HG03342 (cell line): ENCODE measurements around the gene CYBC1.
"Not testable (repeated sequence)": the region's sequence is repeated elsewhere in the genome, so short reads cannot be mapped to it uniquely, and the experiment has no call there.

Experiments used
- ATAC-seq: cut with Tn5 transposase; IDR thresholded peaks from one replicate; pipeline ENCODE4 v1.9.1; 2021; ENCODE audit warnings: mild to moderate bottlenecking, moderate library complexity; ENCODE audit not compliant: unreplicated experiment

The CYBC1 gene

DNA sequence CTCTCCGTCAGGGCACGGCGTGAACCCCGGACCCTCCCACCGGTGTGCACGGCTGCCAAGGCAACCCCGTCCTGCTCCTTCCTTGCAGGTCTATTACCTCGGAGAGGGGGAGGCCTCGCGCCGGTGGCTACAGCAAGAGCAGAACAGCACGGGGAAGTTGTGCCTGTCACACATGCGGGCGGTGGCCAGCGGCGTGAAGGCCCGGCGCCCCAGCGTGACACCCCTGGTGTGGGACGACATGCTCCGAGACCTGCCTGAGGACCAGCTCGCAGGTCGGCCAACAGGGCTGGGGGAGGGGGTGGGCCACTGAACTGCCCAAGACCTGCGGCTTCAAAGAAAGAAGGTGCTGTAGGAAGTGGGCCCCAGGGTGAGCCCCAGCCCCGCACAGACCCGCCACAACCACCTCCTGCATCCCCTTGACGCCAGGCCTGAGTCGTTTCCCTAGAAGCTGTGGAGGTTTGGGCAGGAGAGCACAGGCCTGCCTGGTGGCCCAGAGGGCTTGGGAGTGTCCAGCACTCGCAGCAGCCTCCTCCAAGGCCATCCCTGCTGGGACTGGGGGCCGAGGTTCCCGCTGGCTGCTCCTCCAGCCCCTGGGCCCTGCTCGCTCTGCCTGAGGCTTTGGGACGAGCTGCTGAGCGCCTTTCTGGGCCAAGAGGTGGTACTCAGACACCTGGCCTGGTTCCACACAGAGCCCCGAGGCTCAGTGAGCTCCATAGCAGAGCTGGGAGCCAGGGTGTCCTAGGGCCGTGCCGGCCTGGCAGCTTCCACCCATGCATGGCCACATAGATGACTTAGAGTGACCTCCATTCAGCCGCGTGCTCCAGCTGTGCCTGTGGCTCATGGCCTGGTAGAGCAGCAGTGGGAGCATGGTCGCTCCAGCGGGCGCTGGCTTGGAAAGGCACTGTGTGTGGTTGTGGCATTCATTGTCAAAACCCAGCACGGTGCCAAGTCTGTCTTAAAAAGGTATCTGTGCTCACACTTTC lies 14.7 kb downstream of the CYBC1 start:
- no peak for ATAC-seq

DNA sequence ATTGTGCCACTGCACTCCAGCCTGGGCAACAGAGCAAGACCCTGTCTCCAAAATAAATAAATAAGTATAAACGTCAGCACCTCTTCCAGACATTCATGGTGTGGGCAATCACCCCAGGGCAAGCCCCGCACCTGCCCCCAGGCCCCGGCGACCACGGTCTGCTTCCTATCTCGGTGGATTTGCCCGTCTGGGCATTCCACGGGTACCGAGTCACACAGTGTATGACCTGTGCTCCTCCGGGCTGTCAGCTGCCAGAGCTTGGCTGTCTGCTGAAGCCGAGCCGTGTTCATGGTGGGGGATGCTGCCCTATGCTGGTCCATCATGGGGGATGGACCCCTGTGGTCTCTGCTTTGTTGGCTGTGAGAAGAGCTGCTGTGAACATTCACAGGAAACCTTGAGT lies 15.4 kb downstream of the CYBC1 start:
- no peak for ATAC-seq

DNA sequence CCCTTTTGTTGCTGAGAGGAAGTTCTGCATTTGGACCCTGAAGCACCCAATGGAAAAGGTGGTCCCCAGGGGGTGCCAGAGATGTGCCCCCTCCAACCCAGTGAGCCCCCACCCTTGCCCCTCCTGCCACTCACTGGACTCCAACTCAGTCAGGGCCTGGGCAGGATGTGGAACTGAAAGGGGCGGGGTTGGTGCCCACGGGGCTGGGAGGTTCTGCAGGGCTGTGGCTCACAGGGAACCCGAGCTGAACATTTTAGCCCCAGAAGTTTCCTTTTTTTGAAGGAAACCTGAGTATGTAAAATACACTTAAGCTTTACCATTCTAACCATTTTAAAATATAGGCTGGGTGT lies 16.4 kb downstream of the CYBC1 start:
- ATAC-seq: no peak

DNA sequence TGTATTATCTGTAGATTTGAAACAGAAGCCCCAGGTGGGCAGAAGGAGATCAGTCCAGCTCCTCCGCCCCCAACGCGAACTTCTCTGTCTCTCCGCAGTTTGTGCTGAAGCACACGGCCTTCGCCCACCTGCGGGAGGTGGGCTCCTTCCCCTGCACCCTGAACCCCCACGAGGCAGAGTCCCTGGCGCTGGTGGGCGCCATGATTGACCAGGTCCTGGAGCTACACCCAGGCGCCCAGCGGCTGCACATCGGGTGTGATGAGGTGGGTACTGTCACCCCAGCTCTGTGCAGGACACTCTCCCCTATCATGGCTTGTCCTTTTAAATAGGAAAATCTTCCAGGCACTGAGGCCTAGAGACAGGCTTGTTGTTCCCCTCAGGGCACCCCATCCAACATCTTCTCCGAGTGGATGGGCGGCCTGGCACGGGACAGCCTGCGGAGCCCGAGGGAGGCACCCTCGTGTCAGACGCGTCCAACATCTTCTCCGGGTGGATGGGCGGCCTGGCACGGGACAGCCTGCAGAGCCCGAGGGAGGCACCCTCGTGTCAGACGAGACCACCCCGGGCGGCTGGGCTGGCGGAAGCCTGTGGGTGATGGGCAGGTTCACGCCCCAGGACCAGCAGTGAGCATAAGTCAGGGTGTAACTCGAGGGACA lies 16.9 kb downstream of the CYBC1 start:
- ATAC-seq: no peak

- no peak for ATAC-seq
These were observed 18.5 kb downstream of the CYBC1 start for GRCh38 chr17:82432017-82432416.

GRCh38 chr17:82429824-82430223 lies 20.7 kb downstream of the CYBC1 start:
- no peak for ATAC-seq

DNA sequence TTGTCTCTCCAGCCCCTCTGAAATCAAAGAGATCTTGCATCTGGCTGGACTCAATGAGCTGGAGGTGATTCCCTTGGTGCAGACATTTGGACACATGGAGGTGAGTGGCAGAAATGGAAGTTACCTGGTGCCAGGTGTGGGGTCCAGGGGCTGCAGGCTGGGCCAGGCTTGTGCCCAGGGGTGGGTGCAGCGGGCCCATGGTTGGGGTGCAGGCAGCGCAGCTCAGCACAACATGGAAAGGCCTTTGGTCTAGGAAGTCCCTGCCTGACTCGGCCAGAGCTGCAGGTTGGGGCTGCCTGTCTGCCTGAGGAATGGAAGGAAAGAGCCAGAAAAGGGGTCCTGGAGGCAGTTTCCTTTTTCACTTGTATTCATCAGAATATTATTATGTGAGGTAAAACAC lies 22.0 kb downstream of the CYBC1 start:
- ATAC-seq: no peak

- no peak for ATAC-seq
These were observed 25.7 kb downstream of the CYBC1 start for GRCh38 chr17:82424863-82425159.

- no peak for ATAC-seq
These were observed 26.3 kb downstream of the CYBC1 start for GRCh38 chr17:82424001-82424862.

GRCh38 chr17:82419540-82419939 lies 31.0 kb downstream of the CYBC1 start:
- no peak for ATAC-seq

- ATAC-seq: peak; percentile 78
These were observed 32.3 kb downstream of the CYBC1 start, which contains the start of the genes HEXD and OGFOD3 for GRCh38 chr17:82418001-82418986. Gene HEXD (plus strand): TSS chr17:82418347. CDS start chr17:82419800, 1,453 bp downstream. Gene OGFOD3 (minus strand): TSS chr17:82418586. CDS start chr17:82418485, 101 bp downstream.

DNA sequence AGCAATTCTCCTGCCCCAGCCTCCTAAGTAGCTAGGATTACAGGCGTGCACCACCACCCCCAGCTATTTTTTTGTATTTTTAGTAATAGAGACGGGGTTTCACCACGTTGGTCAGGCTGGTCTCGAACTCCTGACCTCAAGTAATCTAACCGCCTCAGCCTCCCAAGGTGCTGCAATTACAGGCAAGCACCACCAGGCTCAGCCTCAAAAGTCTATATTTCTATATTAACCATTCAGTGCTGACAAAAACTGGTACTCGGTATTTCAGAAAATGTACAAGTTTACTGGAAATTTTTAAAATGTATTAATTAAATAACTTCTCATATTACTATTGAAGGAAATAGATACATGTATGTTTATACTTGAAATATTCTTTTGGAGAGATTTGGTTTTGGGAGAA lies 33.8 kb downstream of the CYBC1 start:
- ATAC-seq: no peak

DNA sequence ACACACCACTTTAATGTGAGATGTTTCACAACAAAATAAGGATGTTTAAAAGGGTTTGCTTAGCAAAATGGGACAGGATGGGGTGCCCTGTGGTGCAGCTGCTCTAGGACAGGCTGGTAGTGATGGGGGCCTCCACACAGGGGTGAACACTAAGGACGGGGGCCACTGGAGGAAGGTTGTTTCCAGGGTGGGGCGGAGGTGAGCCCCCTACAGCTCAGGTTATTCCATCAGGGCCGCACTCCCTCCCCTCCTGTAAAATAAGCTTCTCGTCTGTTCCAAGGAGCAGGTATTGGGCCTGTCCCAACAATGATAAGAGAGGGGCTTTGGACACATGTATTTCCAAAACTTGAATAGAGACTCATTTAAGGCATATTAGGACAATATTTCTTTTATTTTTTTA lies 34.3 kb downstream of the CYBC1 start:
- ATAC-seq: no peak

DNA sequence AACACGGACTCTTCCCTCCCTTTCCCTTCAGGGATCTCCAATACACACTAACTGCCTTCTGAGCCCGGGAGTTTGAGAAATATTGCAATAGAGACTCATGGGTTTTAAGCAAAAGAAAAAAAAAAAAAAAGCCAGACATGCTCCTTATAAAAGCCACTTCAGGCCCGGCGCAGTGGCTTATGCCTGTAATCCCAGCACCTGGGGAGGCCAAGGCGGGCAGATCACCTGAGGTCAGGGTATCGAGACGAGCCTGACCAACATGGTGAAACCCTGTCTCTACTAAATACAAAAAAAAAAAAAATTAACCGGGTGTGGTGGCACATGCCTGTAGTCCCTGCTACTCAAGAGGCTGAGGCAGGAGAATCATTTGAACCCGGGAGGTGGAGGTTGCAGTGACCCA lies 34.8 kb downstream of the CYBC1 start:
- ATAC-seq: no peak

DNA sequence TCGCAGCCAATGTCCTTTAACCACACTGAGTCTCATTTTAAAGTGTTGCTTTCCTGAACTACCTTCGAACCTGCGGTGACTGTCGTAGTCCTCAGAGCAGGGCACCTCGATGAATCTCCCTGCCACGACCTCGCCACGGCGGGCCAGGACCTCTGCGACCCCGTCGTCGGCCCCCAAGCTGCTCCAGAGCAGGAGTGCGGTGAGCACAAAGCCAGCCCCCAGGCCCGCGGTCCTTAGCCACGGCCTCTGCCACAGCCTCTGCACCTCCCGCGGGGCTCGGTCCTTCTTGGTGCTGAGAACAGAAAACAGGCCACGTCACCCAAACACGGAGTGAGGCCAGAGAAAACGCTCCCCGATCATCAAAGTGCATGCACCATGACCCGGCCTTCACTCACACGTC lies 35.2 kb downstream of the CYBC1 start:
- no peak for ATAC-seq

DNA sequence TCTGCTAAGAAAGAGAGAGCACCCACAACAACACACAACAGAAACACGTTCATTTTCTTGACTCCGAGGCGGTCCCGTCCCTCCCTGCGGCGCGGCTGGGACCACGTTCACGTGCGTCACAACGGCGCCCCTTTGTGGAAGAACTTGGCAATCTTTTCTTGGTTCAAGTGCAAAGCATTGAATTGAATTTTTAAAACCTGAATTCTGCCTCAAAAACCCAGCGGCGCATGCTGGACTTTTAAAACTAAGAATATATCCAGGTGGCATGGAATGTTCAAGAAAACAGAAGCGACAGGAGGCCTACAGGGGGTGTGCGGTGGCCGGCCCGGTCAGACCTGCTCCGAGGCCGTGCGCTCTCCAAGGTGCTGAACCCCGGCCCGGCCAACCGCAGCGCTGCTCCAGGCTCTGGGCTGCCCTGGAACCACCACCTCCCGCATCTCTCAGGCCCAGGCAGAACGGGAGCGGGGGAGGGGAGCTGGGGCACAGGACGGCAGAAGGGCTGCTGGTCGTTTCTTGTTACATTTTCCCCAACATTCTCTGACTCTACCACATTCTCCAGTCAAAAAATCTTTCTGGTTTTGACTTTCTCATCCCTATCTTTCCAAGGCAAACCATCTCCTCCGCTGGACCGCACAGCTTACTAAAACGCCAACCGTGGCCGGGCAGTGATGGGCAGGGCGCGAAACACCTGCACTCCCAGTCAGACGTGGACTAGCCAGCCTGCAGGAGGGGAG lies 35.8 kb downstream of the CYBC1 start:
- ATAC-seq: no peak

- no peak for ATAC-seq
These were observed 37.7 kb downstream of the CYBC1 start for GRCh38 chr17:82412535-82413520.

DNA sequence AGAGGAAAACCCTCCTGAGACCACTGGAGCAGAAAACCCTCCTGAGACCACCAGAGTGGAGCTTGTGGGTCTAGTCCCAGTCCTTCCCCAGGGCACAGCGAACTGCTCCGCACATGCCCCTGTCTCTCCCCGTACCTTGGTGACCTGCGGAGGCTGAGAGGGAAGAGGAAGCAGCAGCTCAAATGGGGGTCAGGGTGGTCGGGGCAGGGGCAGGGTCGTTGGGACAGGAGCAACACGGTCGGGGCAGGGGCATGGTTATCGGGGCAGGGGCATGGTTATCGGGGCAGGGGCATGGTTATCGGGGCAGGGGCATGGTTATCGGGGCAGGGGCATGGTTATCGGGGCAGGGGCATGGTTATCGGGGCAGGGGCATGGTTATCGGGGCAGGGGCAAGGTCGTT lies 38.5 kb downstream of the CYBC1 start:
- ATAC-seq: not testable (repeated sequence)
